Neural cell (in vitro differentiated cells): Measurements from ENCODE around the gene USP34. TPM values are rescaled to one million over a fixed set of nuclear protein-coding genes. Genes with fewer than 3 reads are reported as not detected.

Experiments used
- H2AFZ ChIP-seq: fragments of 200-600, 300-800 bp; sonication (generic), shearing (Covaris generic); 2 replicates; pipeline ENCODE4 v1.6.0; 2014; ENCODE audit warnings: low read depth, mild to moderate bottlenecking, antibody characterized with exemption, low read length, moderate library complexity
- H3F3A ChIP-seq: fragments of 200-600 bp; shearing (Covaris generic); 2 replicates; pipeline ENCODE4 v1.6.1; 2016; ENCODE audit warnings: mild to moderate bottlenecking, moderate library complexity, mixed read lengths, antibody characterized with exemption, low read length; ENCODE audit not compliant: insufficient read depth, poor library complexity, severe bottlenecking
- H3K27ac ChIP-seq: fragments of 200-600, 300-800 bp; sonication (generic), shearing (Covaris generic); 2 replicates; pipeline ENCODE4 v1.5.1; 2014; ENCODE audit warnings: mild to moderate bottlenecking, low read length, moderate library complexity
- H3K27me3 ChIP-seq: fragments of 300-800, 200-600 bp; sonication (generic), shearing (Covaris generic); 2 replicates; pipeline ENCODE4 v1.6.0; 2014; ENCODE audit warnings: mild to moderate bottlenecking, low read depth, low read length, moderate library complexity; ENCODE audit not compliant: insufficient read depth
- H3K36me3 ChIP-seq: fragments of 300-800, 200-600 bp; sonication (generic), shearing (Covaris generic); 2 replicates; pipeline ENCODE4 v1.5.1; 2014; ENCODE audit warnings: mild to moderate bottlenecking, antibody characterized with exemption, low read length, moderate library complexity; ENCODE audit not compliant: insufficient read depth
- H3K4me2 ChIP-seq: fragments of 300-800, 200-600 bp; sonication (generic), shearing (Covaris generic); 2 replicates; pipeline ENCODE4 v1.6.0; 2014; ENCODE audit warnings: mild to moderate bottlenecking, low read length
- H3K4me3 ChIP-seq: fragments of 300-800, 200-600 bp; sonication (generic), shearing (Covaris generic); 2 replicates; pipeline ENCODE4 v1.5.1; 2014; ENCODE audit warnings: mild to moderate bottlenecking, low read length, moderate library complexity
- H3K79me2 ChIP-seq: fragments of 200-600 bp; shearing (Covaris generic); replicated peaks from 2 replicates; pipeline ENCODE4 v1.6.0; 2014; ENCODE audit warnings: mild to moderate bottlenecking, low read length, moderate library complexity; ENCODE audit not compliant: insufficient read depth
- H3K9ac ChIP-seq: fragments of 300-800, 200-600 bp; sonication (generic), shearing (Covaris generic); 2 replicates; pipeline ENCODE4 v1.6.1; 2016; ENCODE audit warnings: mild to moderate bottlenecking, low read length, mixed read lengths
- H3K9me2 ChIP-seq: fragments of 200-600 bp; shearing (Covaris generic); 2 replicates; pipeline ENCODE4 v1.6.1; 2016; ENCODE audit warnings: mild to moderate bottlenecking, low read length, mixed read lengths; ENCODE audit not compliant: insufficient read depth
- H3K9me3 ChIP-seq: fragments of 200-600, 300-800 bp; sonication (generic), shearing (Covaris generic); 2 replicates; pipeline ENCODE4 v1.6.1; 2016; ENCODE audit warnings: mild to moderate bottlenecking, mixed run types, low read length, moderate library complexity, mixed read lengths
- H4K20me1 ChIP-seq: fragments of 200-600 bp; shearing (Covaris generic); 2 replicates; pipeline ENCODE4 v1.6.1; 2016; ENCODE audit warnings: mild to moderate bottlenecking, mixed run types; ENCODE audit not compliant: insufficient read depth
- EP300 ChIP-seq: fragments of 450-650 bp; conservative IDR thresholded peaks from 2 replicates; pipeline ENCODE4 v1.6.1; 2014; ENCODE audit warnings: antibody characterized with exemption, mild to moderate bottlenecking, moderate library complexity; ENCODE audit not compliant: poor library complexity, severe bottlenecking
- EZH2 ChIP-seq: fragments of 200-600, 300-800 bp; shearing (Covaris generic), sonication (generic); IDR thresholded peaks from 2 replicates; pipeline ENCODE4 v1.6.1; 2014; ENCODE audit warnings: antibody characterized with exemption, low read length, borderline replicate concordance, mild to moderate bottlenecking; ENCODE audit not compliant: insufficient read depth, poor library complexity, severe bottlenecking
- MXI1 ChIP-seq: fragments of 450-650 bp; conservative IDR thresholded peaks from 2 replicates; pipeline ENCODE4 v1.6.1; 2014; ENCODE audit warnings: antibody characterized with exemption, mild to moderate bottlenecking; ENCODE audit not compliant: poor library complexity, severe bottlenecking
- POLR2AphosphoS5 ChIP-seq: IDR thresholded peaks from 2 replicates; pipeline ENCODE4 v1.6.1; 2012
- RAD21 ChIP-seq: fragments of 450-650 bp; conservative IDR thresholded peaks from 2 replicates; pipeline ENCODE4 v1.6.1; 2014; ENCODE audit warnings: antibody characterized with exemption, mild to moderate bottlenecking, moderate library complexity
- REST ChIP-seq: IDR thresholded peaks from 2 replicates; pipeline ENCODE4 v1.6.1; 2012; ENCODE audit warnings: borderline replicate concordance
- SMC3 ChIP-seq: fragments of 450-650 bp; conservative IDR thresholded peaks from 2 replicates; pipeline ENCODE4 v1.6.1; 2014; ENCODE audit warnings: antibody characterized with exemption, mild to moderate bottlenecking, moderate library complexity; ENCODE audit not compliant: poor library complexity
- TAF1 ChIP-seq: IDR thresholded peaks from 2 replicates; pipeline ENCODE4 v1.6.1; 2012; ENCODE audit warnings: low read depth
- polyA plus RNA-seq: library from polyadenylated mRNA; depleted of rRNA; stranded (reverse); fragments of >200 nt; gene quantifications from 2 replicates; pipeline ENCODE4 v1.2.3, GENCODE V29; 2014
- TF ChIP-seq, protein P1 (sequence below): fragments of 450-650 bp; IDR thresholded peaks from 2 replicates; pipeline ENCODE4 v1.5.1; 2014; ENCODE audit warnings: antibody characterized with exemption, mild to moderate bottlenecking, moderate library complexity; ENCODE audit not compliant: poor library complexity, severe bottlenecking

The USP34 gene
- polyA plus RNA-seq, 1 donor from 2014 or later: 87.9 TPM

- no peaks in the 10 kb centered on the region for H3K79me2 ChIP-seq
- no peak overlapping the region for H3K4me2 ChIP-seq
- no peaks in the 10 kb centered on the region for H3F3A ChIP-seq
- TF ChIP-seq TAF1: no peak
- TF ChIP-seq, protein P1, sequence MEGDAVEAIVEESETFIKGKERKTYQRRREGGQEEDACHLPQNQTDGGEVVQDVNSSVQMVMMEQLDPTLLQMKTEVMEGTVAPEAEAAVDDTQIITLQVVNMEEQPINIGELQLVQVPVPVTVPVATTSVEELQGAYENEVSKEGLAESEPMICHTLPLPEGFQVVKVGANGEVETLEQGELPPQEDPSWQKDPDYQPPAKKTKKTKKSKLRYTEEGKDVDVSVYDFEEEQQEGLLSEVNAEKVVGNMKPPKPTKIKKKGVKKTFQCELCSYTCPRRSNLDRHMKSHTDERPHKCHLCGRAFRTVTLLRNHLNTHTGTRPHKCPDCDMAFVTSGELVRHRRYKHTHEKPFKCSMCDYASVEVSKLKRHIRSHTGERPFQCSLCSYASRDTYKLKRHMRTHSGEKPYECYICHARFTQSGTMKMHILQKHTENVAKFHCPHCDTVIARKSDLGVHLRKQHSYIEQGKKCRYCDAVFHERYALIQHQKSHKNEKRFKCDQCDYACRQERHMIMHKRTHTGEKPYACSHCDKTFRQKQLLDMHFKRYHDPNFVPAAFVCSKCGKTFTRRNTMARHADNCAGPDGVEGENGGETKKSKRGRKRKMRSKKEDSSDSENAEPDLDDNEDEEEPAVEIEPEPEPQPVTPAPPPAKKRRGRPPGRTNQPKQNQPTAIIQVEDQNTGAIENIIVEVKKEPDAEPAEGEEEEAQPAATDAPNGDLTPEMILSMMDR: no peak
- TF ChIP-seq EP300: no peak
- no peak for TF ChIP-seq EZH2
- TF ChIP-seq MXI1: no peak
- TF ChIP-seq RAD21: no peak
- TF ChIP-seq SMC3: no peak
- TF ChIP-seq POLR2AphosphoS5: no peak
- TF ChIP-seq REST: no peak
- no peak overlapping the region for H2AFZ ChIP-seq
- H4K20me1 ChIP-seq: no peaks in the 10 kb centered on the region
- no peaks in the 10 kb centered on the region for H3K27me3 ChIP-seq
- no peaks in the 10 kb centered on the region for H3K9me2 ChIP-seq
- H3K36me3 ChIP-seq: no peaks in the 10 kb centered on the region
- H3K9me3 ChIP-seq: no peaks in the 10 kb centered on the region
- H3K9ac ChIP-seq: no peak overlapping the region
- H3K4me3 ChIP-seq: no peak overlapping the region
- no peak overlapping the region for H3K27ac ChIP-seq
Measured at GRCh38 chr2:61158356-61158955, 312.4 kb downstream of the USP34 start.

DNA sequence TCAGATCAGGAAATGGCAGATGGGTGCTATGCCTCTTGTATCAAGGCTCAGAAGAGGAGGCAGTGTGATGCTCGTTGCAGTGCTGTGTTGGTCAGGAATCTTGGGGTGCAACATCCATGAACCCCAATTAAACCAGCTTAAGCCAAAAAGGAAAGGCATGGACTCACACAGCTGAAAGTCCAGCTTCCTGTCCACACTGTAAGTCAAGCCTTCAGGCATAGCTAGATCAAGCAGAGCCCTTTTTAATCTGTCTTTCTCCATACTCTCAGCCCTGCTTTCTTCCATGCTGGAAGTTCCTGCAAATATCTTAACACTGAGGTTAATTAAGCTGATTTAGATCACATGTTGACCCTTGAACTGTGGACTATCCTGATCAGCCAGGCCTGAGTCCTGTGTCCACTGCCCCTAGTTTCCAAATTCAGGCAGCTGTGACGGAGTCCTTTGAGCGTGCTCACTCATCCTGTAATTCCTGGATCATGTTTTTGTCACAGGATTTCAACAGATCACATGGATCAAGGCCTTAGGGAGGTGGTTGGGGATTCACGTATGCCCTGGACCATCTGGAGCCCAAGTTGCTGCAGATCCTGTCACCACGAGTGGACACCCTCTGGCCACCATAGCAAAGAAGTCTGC, 313.4 kb downstream of the USP34 start:
- TF ChIP-seq POLR2AphosphoS5 (no peak), SMC3 (no peak), EP300 (no peak), RAD21 (no peak), EZH2 (no peak), REST (no peak)
- TF ChIP-seq, protein P1: no peak
- Histone ChIP-seq H3K36me3 (no peaks in the 10 kb centered on the region), H2AFZ (no peak overlapping the region), H4K20me1 (no peaks in the 10 kb centered on the region), H3K27ac (no peak overlapping the region), H3K9ac (no peak overlapping the region), H3K4me2 (no peak overlapping the region), H3K27me3 (no peaks in the 10 kb centered on the region), H3K9me3 (no peaks in the 10 kb centered on the region), H3F3A (no peaks in the 10 kb centered on the region), H3K79me2 (no peaks in the 10 kb centered on the region), H3K9me2 (no peaks in the 10 kb centered on the region), H3K4me3 (no peak overlapping the region)
